ENCODE measurements around the gene PSMB3.

GRCh38 chr17:38719289-38719942 is 33.1 kb upstream of the PSMB3 start:
- TF ChIP-seq CTCF (IDR thresholded peaks at IDR 0.05 in 8 of 11, conservative IDR thresholded peaks at IDR 0.05 in 3 of 11) = no peak
- no peak for TF ChIP-seq POLR2A (IDR thresholded peaks at IDR 0.05)
- TF ChIP-seq POLR2AphosphoS5 (IDR thresholded peaks at IDR 0.05) = peak in 2 of 3 donors; percentile 27 to 57

Measured in spleen (tissue), 7 donors.